ENCODE measurements around the gene NAB2.
"Not testable (repeated sequence)": the region's sequence is repeated elsewhere in the genome, so short reads cannot be mapped to it uniquely, and the experiment has no call there.

The NAB2 gene

DNA sequence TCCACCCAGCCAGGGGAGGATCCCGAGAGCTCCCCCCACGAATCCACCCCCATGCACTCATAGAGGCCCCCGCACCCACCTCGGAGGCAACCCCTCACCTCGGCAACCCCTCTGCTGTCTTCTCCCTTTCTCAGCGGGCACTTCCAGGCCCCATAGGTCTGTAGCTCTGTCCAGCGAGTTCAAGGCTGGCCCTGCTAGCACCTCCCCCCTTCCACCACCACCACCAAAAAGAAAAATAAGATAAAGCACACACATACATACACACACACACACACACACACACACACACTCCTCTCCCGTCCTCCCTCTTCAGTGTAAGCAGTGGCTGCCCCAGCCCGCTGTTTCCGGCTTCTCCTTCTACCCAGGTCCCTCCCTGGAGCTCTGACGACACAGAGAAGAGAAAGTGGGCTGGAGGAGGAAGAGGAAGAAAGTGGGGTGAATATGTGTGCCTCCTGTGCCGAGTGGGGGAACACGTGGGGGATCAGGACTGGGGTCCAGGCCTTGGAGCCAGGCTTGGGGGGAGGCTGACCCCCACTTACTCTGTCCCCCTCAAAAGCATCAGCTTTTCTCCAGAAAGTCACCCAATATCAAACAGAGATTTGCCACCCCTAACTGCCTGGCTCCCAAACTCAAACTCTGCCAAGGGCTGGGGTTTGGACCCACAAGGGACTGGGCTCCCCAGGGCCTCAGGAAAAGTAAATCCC is 22.3 kb downstream of the NAB2 start, which contains the start of gene STAT6:
Gene STAT6 (minus strand): TSS at position 332 of the 704 bp plus-strand sequence. CDS start 3,084 bp downstream, outside the sequence.
- peak; percentile 78 for DNase-seq (ENCODE audit: low read depth)

DNA sequence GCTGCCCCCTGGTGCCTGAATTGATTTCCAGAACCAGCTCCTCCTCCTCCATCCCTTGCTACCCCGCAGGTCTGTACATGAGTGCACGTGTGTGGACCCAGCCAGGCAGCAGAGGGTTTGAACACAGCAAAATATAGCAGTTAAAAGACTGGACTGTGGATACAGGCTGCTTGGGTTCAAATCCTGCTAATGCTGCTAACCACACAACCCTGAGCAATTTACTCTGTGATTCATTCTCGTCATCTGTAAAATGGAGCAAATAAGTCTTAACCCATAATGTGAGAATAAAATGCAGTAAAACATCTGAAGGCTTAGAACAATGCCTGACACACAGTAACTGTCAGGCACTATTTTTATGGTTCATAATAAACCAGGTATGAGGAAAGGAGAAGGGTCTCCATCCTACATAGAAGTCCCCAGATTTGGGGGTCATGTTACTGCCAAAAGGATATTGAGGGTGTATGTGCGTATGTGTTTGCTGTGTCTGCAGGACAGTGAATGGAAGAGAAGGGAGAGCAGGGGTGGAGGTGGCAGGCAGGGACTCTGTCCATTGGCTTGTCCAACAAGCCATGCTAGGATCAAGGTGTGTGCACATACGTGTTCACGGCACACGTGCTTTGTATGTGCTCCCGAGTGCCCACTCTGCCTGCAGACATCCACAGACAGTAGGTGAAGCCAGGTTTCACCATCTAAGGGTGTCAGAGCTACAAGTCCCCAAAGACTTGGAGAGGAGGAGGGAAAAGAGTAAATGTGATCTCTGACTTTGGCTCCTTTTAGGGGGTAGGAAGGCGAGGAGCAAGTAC is 23.8 kb downstream of the NAB2 start:
- no peak for DNase-seq (ENCODE audit: low read depth)

- no peak for DNase-seq (ENCODE audit: low read depth)
Observed at GRCh38 chr12:57116580-57117281, 27.8 kb downstream of the NAB2 start.

GRCh38 chr12:57118711-57119271 is 29.9 kb downstream of the NAB2 start:
- DNase-seq (ENCODE audit: low read depth) = no peak

DNA sequence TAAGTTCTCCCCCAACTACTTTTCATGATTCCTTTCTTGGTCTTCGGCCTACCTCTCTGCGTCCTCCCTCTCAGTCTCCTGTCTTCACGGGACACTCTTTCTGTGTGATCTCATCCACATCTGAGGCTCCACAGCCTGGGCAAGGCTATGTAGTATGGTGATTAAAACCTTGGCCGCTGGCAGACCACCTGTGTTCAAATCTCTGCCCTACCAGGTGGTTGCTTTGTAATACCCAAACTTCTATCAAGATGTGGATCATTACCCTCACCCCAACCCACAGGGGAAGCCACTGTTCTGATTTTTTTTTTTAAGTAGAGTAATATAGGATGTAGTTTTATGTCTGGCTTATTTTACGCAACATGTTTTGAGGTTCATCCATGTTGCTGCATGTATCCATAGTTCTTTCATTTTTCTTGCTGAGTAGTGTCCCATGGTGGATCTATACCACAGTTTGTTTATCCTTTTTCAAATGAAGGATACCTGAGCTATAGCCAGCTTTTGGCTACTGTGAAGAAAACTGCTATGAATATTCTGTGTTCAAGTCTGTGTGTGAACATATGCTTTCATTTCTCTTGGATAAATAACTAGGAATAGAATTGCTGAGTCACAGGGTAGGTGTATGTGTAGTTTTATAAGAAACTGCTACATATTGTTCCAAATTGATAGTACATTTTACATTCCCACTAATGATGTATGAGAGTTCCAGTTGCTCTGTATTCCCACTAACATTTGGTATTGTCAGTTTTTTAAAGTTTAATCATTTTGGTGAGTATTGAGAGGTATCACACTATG is 30.6 kb downstream of the NAB2 start:
- DNase-seq (ENCODE audit: low read depth) = no peak

DNA sequence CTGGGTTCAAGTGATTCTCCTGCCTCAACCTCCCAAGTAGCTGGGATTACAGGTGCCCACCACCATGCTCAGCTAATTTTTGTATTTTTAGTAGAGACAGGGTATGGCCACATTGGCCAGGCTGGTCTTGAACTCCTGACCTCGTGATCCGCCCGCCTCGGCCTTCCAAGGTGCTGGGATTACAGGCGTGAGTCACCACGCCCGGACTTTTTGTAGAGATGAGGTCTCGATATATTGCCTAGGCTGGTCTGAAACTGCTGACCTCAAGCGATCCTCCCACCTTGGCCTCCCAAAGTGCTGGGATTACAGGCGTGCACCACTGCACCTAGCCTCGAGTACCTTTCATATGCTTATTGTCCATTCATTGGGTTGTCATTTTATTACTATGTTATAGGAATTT is 31.8 kb downstream of the NAB2 start:
- DNase-seq (ENCODE audit: low read depth) = not testable (repeated sequence)

DNA sequence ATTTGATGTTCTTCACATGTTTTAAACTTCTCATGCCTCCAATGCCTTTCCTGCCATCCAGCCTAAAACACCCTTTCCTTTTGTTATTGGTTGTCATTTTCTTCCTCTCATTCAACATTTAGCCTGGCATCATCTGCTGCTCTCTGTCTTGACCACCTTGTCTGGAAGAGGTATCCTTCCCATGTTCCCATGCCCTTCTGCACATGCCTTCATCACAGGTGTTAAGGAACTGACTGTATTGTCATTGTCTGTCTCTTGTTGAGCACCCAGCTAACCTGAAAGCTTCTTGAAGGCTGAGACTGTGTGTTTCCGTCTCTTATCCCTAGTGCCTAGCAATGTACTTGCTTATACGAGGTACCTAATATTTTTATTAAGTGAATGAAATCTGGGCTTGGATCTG is 34.9 kb downstream of the NAB2 start:
- DNase-seq (ENCODE audit: low read depth) = no peak

DNA sequence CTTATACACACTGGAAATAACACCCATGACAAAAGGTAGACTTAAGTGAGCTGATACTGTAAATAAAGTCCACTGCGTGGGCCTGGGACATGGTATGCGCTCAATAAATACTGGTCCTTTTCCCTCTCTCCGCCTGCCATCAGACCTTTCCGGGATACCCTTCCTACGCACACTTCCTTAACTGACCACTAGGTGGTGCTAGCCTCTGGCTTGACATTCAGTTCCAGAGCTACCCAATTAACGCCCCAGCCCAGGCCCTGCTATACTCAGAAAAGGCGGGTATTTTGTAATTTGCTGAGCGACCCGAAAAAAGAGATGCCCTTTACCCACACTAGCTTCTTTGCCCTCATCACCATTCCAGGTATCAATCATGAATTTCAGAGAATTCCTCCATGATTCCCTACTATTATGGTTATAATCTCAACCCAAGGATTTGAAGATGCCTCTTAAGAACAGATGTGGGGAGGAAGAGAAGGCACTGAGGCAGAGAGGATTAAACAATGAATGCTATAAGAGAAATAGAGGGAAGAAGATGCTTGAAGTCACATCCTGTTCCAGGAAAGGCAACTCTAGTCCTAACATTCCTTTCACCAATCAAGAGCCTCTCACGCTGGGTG is 35.5 kb downstream of the NAB2 start:
- DNase-seq (ENCODE audit: low read depth) = peak; percentile 72

DNA sequence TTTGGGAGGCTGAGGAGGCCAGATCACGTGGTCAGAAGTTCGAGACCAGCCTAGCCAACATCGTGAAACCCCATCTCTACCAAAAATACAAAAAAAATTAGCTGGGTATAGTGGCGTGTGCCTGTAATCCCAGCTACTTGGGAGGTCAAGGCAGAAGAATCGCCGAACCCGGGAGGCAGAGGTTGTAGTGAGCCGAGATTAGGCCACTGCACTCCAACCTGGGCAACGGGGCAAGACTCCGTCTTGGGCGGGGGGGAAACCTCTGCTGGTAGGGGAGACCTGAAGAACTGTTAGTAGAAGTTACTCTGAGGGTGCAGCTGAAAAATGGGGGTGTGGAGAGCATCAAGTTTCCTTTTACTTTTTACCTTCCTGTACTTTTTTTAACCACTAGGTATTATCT is 37.1 kb downstream of the NAB2 start:
- DNase-seq (ENCODE audit: low read depth) = no peak

DNA sequence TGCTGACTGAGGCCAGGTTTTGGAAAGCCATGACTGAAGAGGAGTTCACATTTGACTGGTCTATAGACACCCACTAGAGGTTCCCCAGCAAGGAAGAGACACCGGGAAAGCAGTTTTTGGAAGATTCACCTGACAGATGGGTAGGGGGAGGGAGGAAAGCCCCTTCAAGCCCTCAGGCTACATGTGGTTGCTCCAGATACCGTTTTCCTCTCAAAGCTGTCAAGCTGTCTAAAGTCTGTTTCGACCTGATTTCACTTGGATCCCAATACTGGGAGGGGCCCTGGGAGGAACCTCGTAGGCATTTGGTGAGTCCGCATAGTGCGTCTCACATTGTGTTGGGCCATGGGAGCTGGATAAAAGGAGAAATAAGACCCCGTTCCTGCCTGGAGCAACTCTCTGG is 37.6 kb downstream of the NAB2 start:
- DNase-seq (ENCODE audit: low read depth) = no peak

DNA sequence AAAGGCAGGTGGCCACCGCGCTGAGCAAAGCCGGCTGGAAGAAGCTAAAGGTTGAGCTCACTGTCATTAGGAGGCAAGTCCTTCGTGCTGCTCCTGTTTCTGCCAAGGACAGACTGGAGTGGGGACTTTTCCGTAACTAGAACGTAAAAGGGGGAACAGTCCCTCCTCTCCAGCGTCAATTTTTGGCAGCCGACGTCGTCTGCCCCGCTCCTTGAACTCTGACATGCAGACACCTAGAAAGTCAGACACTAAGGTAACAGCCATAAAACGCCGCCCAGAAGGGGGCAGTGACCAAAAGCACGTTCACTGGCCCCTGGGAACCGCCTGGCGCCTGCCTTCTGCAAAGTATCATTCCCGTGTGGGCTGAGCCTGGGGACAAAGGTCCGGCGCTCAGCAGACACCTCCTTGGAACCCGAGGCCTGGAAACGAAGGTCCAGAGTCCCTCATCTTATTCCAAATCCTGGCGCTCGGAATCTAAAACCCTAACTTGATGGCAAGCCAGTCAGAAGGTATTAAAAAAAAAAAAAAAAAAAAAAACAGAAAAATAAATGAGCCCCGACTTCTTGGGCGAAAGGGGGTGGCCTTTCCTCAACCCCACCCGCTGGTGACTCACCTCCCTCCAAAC is 38.3 kb downstream of the NAB2 start:
- no peak for DNase-seq (ENCODE audit: low read depth)

DNA sequence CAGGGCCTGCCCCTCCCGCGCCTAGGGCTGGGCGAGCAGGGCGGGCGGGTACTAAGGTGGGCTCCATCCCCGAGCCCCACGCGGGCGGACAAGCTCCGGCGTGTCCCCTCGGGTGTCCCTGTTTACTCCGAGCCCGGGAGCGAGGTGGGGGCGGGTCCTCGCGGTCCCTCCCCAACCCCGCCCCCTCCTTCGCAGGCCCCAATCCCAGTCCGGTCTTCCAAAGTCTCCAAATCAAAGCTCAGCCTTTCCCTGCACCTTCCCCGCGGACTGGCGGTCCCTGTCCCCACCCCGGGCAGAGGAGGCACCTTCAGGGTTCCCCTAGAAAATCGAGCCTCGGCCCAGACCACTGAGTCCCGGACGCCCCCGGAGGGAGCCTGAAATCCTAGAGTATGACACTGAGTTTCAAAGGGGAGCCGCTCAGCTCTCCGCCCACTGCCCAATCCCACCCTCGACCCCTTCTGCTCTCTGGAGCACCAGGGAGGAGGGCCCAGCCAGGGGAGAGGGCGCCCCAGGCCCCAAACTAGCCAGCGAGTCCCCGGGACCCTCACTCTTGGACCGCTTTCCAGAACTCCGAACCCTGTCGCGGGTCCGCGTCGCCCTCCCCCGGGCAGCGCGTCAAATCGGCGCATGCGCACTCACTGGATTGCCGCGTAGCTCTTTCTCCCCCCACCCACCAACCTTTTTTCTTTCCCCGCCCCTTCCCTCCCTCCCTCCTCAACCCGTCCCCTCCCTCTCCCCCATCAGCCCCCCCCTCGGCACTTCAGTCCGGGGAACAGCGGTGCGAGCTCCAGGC is 39.0 kb downstream of the NAB2 start, which contains the start of gene LRP1:
Gene LRP1 (plus strand): TSS at position 758 of the 793 bp plus-strand sequence. CDS start 482 bp downstream, outside the sequence.
- DNase-seq (ENCODE audit: low read depth) = peak; percentile 60

DNA sequence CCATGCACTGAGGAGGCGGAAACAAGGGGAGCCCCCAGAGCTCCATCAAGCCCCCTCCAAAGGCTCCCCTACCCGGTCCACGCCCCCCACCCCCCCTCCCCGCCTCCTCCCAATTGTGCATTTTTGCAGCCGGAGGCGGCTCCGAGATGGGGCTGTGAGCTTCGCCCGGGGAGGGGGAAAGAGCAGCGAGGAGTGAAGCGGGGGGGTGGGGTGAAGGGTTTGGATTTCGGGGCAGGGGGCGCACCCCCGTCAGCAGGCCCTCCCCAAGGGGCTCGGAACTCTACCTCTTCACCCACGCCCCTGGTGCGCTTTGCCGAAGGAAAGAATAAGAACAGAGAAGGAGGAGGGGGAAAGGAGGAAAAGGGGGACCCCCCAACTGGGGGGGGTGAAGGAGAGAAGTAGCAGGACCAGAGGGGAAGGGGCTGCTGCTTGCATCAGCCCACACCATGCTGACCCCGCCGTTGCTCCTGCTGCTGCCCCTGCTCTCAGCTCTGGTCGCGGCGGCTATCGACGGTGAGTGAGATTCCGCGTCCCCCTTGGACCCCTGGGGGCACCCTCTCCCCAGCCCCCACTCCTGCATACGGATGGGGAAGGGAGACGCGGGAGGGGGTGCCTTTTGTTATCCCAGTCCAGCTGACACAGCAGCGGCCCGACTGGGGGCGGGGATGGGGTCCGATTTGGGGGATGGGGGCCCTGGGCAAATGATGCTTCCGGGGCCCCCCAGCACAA is 39.8 kb downstream of the NAB2 start:
- no peak for DNase-seq (ENCODE audit: low read depth)

DNA sequence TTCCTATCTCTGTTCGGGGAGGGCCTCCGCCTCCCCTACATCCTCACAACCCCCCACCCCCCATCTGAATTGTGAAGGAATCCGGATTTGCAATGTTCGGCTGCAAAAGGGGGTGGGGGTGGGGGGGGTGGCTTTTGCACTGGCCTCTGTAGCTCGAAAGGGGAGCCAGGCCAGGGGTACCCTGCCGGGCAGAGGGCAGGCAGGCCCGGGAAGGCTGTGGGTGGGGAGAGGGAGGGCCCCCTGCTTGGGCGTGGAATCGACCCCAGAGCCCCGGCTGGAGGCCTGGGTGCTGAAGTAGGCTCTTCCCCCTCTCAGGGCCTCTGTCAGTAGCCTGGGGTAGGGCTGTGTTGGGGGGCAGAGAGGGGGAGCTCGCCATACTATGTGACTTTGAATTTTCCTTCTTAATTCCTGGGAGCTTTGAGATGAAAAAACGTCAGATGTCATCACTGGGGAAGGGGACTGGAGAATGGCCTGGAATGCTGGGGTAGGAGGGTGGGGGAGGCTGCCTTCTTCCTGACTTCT is 40.5 kb downstream of the NAB2 start:
- no peak for DNase-seq (ENCODE audit: low read depth)

DNA sequence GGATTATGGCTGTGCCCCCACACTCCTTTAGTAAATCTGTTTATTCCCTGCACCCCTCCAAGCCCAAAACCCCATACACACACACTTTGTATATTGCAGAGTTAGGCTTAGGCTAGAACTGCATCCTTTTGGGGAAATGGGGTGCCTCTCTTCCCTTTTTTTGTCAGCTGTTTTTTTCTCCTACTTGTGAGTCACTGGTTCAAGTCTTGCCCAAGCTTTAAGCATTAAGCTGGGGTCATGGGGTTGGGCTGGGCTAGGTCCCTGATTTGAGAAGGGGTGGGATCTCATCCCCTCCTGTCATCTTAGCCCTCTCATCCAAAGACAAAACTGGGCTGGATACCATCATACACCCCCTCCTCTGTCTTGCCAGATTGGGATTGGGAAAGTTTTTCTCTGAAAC is 41.0 kb downstream of the NAB2 start:
- no peak for DNase-seq (ENCODE audit: low read depth)

- no peak for DNase-seq (ENCODE audit: low read depth)
Observed at GRCh38 chr12:57130941-57131340, 42.0 kb downstream of the NAB2 start.

DNA sequence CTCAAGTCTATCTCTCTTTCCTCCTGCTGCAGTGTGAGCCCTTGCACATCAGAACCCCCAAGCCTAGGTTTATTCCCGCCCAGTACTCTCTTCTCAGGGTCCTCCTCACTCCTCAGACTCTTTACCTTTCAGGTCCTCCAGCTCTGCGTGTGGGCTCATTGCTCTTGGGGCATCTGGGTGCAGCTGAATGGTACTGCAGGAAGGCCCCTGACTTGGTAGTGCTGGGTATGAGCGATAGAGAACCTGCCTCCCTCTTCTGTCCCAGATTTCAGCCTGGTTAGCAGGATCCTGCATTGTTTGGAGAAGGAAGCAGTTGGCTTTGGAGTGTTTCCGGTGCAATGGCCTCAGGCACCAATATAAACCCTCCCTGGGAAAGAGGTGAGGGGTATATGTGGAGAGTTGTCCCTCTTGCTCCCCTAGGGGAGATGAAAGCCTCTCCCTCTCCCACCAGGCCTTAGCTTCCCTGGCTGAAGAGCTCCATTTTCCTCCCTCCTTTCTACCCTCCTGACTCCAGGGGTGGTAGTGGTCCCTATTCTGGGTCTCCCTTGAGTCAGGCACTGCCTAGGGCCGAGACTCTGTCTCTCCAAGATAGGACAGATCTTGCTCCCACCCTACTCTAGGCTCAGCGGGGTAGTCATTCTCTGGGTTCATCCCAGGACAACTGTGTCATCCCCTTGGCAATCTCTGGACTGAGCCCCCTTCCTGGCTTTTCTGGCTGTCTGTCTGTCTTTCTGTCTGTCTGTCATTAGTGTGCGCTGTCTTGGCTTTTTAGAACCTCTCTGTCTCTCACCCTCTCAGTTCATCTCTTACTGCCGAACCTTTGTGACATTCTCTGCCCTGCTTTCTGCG is 43.2 kb downstream of the NAB2 start:
- DNase-seq (ENCODE audit: low read depth) = no peak

DNA sequence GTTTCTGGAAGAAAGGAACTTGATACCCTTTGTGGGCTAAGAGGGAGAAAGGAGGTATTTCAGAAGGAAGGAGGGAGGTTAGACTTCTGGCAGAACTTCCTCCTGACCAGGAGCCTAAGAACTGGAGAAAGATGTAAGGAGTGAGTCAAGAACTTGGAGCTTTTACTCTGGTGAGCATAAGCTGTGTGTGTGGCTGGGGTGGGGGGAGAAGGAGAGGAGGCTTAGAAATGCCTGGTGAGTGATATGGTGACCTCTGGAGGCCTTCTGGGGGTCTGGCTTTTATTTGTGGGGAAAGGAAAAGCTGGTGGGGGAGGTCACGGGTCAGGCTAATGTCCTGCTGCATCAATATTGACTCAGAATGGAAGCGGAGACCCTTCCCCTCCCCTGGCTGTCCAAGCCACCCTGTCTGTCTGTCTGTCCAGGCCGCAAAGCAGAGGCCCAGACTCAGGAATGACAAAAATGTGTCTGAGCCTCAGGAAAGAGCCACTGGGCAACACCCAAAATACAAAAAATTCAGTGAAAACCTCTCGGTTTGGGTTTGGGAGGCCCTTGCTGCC is 44.2 kb downstream of the NAB2 start:
- no peak for DNase-seq (ENCODE audit: low read depth)

All from activated T-cell treated with anti-CD3 and anti-CD28 coated beads for 24 hours (primary cell).